ENCODE data around the gene CDC42BPB. TPM values are rescaled to one million over a fixed set of nuclear protein-coding genes. Genes with fewer than 3 reads are reported as not detected.

CDC42BPB gene
- total RNA-seq, 2 experiments from 2014 or later, result 0.81 to 1.1 TPM

GRCh38 chr14:102947321-102948103 is 109.8 kb downstream of the CDC42BPB start:
- Mint-ChIP-seq H3K4me3 (no peak overlapping the region), H3K27me3 (no peaks in the 10 kb centered on the region), H3K27ac (peak overlapping the region; percentile 89), H3K4me1 (peaks cover 30% of the 10 kb centered on the region), H3K36me3 (ENCODE audit: low read depth) (peaks cover 3% of the 10 kb centered on the region), H3K9me3 (no peaks in the 10 kb centered on the region)
- ChIA-PET POLR2A (no interaction called here), CTCF (interaction anchor here (1.0 kb wide), 1 partner anchor 25 kb away, joined by 3 read pairs; no protein-coding TSS in a partner anchor)
- no peak for DNase-seq

GRCh38 chr14:102945346-102946130 is 111.8 kb downstream of the CDC42BPB start:
- H3K27ac Mint-ChIP-seq, result no peak overlapping the region
- H3K9me3 Mint-ChIP-seq, result no peaks in the 10 kb centered on the region
- peaks cover 30% of the 10 kb centered on the region for H3K4me1 Mint-ChIP-seq
- CTCF ChIA-PET, result interaction anchor here (1.7 kb wide), 1 partner anchor 10 kb away, joined by 8 read pairs; no protein-coding TSS in a partner anchor
- H3K4me3 Mint-ChIP-seq, result no peak overlapping the region
- H3K36me3 Mint-ChIP-seq (ENCODE audit: low read depth), result peaks cover 3% of the 10 kb centered on the region
- POLR2A ChIA-PET, result interaction anchor here (0.6 kb wide), 1 partner anchor 68 kb away, joined by 3 read pairs; no protein-coding TSS in a partner anchor
- no peak for DNase-seq
- no peaks in the 10 kb centered on the region for H3K27me3 Mint-ChIP-seq

DNA sequence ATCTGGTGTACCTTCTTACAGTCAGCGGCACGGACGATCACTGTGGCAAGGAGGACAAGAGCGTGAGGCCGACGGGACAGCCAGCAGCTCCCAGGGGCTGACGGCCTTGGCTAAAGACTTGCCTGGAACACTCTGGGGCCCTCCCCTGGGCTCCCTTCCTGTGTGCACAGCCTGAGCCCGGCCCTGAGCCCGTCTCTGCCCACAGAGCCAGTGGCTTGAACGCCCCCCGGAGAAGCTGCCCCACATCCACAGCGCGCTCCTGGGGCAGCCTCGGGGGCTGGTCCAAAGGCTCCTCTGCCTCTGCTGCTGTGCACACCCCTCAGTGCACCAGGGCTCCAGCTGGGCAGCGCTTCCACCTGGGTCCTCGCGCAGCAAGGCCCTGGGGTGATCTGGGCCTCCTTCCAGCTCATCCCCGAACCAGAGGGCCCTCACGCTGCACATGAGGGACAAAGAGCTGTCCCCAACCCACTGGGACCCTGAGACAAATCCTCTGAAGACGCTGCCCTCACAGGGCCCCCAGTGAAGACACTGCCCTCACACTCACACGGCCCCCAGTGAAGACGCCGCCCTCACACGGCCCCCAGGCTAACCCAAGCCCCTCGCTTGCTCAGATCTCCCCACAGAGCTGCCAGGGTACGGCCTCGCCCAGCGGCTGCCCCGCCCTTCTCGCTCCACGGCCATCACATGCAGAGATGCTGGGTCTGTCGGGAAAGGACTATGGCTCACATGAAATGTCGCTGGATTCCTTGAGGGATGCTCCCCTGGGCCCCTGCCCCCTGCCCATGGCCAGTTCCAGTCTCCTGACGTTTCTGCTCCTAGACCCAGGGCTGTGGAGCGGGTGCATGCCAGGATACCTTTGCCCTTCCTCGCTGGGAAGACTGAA is 112.7 kb downstream of the CDC42BPB start:
- peaks cover 28% of the 10 kb centered on the region for H3K4me1 Mint-ChIP-seq
- CTCF ChIA-PET, result interaction anchor here (1.1 to 1.7 kb wide), 2 partner anchors 9 kb away, joined by 5 to 8 read pairs; no protein-coding TSS in a partner anchor

GRCh38 chr14:102943979-102944378 is 113.4 kb downstream of the CDC42BPB start:
- peaks cover 20% of the 10 kb centered on the region for H3K4me1 Mint-ChIP-seq
- no peaks in the 10 kb centered on the region for H3K27me3 Mint-ChIP-seq
- no peaks in the 10 kb centered on the region for H3K9me3 Mint-ChIP-seq
- ChIA-PET POLR2A (no interaction called here), CTCF (interaction anchor here (1.1 kb wide), 1 partner anchor 9 kb away, joined by 5 read pairs; no protein-coding TSS in a partner anchor)
- no peaks in the 10 kb centered on the region for H3K36me3 Mint-ChIP-seq (ENCODE audit: low read depth)
- H3K27ac Mint-ChIP-seq, result no peak overlapping the region
- no peak for DNase-seq
- no peak overlapping the region for H3K4me3 Mint-ChIP-seq

More for the DNA sequence above, 112.7 kb downstream of the CDC42BPB start:
- no peak overlapping the region for H3K27ac Mint-ChIP-seq
- no peaks in the 10 kb centered on the region for H3K9me3 Mint-ChIP-seq
- no peak overlapping the region for H3K4me3 Mint-ChIP-seq
- H3K27me3 Mint-ChIP-seq, result no peaks in the 10 kb centered on the region
- DNase-seq, result no peak
- peaks cover 3% of the 10 kb centered on the region for H3K36me3 Mint-ChIP-seq (ENCODE audit: low read depth)
- POLR2A ChIA-PET, result no interaction called here

- H3K9me3 Mint-ChIP-seq, result no peaks in the 10 kb centered on the region
- H3K4me3 Mint-ChIP-seq, result no peak overlapping the region
- H3K27me3 Mint-ChIP-seq, result no peaks in the 10 kb centered on the region
- ChIA-PET CTCF (interaction anchor here (1.1 to 1.2 kb wide), 2 partner anchors 8 to 11 kb away, joined by 3 to 5 read pairs; no protein-coding TSS in a partner anchor), POLR2A (no interaction called here)
- no peak overlapping the region for H3K27ac Mint-ChIP-seq
- peaks cover 16% of the 10 kb centered on the region for H3K4me1 Mint-ChIP-seq
- no peaks in the 10 kb centered on the region for H3K36me3 Mint-ChIP-seq (ENCODE audit: low read depth)
- no peak for DNase-seq
Observed at GRCh38 chr14:102943454-102943853, 113.9 kb downstream of the CDC42BPB start.

GRCh38 chr14:102942069-102942468 is 115.3 kb downstream of the CDC42BPB start:
- POLR2A ChIA-PET, result no interaction called here

GRCh38 chr14:102941419-102942011 is 115.8 kb downstream of the CDC42BPB start:
- Mint-ChIP-seq H3K36me3 (ENCODE audit: low read depth) (no peaks in the 10 kb centered on the region), H3K27ac (no peak overlapping the region), H3K4me1 (peaks cover 3% of the 10 kb centered on the region), H3K4me3 (no peak overlapping the region), H3K9me3 (no peaks in the 10 kb centered on the region), H3K27me3 (no peaks in the 10 kb centered on the region)
- ChIA-PET POLR2A (no interaction called here), CTCF (no interaction called here)
- DNase-seq, result no peak

More at GRCh38 chr14:102942069-102942468, 115.3 kb downstream of the CDC42BPB start:
- H3K27ac Mint-ChIP-seq, result no peak overlapping the region
- H3K36me3 Mint-ChIP-seq (ENCODE audit: low read depth), result no peaks in the 10 kb centered on the region
- CTCF ChIA-PET, result interaction anchor here (1.2 kb wide), 1 partner anchor 9 kb away, joined by 3 read pairs; no protein-coding TSS in a partner anchor
- peaks cover 8% of the 10 kb centered on the region for H3K4me1 Mint-ChIP-seq
- H3K4me3 Mint-ChIP-seq, result no peak overlapping the region
- H3K27me3 Mint-ChIP-seq, result no peaks in the 10 kb centered on the region
- no peak for DNase-seq
- no peaks in the 10 kb centered on the region for H3K9me3 Mint-ChIP-seq

GRCh38 chr14:102940729-102941362 is 116.5 kb downstream of the CDC42BPB start:
- CTCF ChIA-PET, result no interaction called here
- H3K4me3 Mint-ChIP-seq, result no peak overlapping the region
- H3K27me3 Mint-ChIP-seq, result no peaks in the 10 kb centered on the region
- POLR2A ChIA-PET, result no interaction called here
- H3K4me1 Mint-ChIP-seq, result no peaks in the 10 kb centered on the region
- no peaks in the 10 kb centered on the region for H3K36me3 Mint-ChIP-seq (ENCODE audit: low read depth)
- no peaks in the 10 kb centered on the region for H3K9me3 Mint-ChIP-seq
- DNase-seq, result no peak
- no peak overlapping the region for H3K27ac Mint-ChIP-seq

DNA sequence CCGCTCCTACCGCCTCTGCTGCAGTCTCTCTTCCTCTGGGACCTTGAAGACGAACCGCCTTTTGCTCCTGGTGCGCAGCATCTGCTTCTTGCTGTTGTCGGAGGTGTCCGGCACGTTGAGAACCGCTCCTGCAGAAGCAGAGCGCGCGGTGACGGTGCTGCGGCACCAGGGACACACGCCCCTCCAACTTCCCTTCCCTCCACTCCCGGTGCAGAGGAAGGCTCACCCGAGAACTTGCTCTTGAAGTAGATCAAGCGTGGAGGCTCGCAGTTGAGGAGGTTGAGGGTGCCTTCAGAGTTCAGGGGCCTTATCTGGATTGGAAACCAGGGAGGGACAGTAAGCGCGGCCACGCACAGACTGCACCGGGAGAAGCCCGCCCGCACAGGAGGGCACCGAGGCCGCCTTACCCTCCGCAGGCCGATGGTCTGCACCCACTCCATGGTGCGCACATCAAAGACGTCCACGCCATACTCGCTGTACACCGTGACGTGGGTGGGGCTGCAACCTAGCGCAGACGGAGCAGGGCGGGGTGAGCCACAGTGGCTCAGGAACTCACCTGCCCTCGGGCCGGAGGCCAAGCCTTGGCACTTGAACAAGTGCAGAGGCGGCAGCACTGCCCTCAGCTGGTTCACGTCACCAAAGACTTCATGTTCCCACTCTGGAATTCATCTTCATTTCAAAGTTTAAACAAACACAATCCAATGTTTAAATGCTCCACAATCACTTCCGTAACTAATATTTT is 117.4 kb downstream of the CDC42BPB start:
- Mint-ChIP-seq H3K36me3 (ENCODE audit: low read depth) (no peaks in the 10 kb centered on the region), H3K4me1 (no peaks in the 10 kb centered on the region), H3K27me3 (no peaks in the 10 kb centered on the region), H3K9me3 (no peaks in the 10 kb centered on the region), H3K4me3 (no peak overlapping the region), H3K27ac (no peak overlapping the region)
- DNase-seq, result no peak
- ChIA-PET POLR2A (no interaction called here), CTCF (no interaction called here)

DNA sequence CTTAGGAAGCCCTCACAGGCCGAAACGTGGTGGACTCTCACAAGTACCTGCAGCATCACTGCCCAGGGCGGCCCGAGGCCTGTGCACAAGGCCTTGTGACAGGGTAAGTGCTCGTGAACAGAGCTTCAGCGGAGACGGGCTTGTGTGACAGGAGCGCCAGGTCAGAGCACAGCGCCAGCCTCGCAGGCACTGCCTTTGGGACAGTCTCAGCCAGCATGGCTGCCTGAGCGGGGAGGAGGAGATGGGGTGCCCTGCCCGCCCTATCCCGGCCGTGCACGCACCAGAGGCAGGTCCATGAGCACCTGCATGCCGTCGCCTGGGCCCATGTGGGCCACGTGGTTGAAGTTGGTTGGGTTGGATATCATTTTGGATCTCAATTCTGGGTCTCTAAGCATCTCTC is 118.0 kb downstream of the CDC42BPB start:
- no peak overlapping the region for H3K27ac Mint-ChIP-seq
- H3K4me1 Mint-ChIP-seq, result no peaks in the 10 kb centered on the region
- no peak for DNase-seq
- no peaks in the 10 kb centered on the region for H3K9me3 Mint-ChIP-seq
- ChIA-PET CTCF (no interaction called here), POLR2A (no interaction called here)
- no peak overlapping the region for H3K4me3 Mint-ChIP-seq
- no peaks in the 10 kb centered on the region for H3K36me3 Mint-ChIP-seq (ENCODE audit: low read depth)
- H3K27me3 Mint-ChIP-seq, result no peaks in the 10 kb centered on the region

DNA sequence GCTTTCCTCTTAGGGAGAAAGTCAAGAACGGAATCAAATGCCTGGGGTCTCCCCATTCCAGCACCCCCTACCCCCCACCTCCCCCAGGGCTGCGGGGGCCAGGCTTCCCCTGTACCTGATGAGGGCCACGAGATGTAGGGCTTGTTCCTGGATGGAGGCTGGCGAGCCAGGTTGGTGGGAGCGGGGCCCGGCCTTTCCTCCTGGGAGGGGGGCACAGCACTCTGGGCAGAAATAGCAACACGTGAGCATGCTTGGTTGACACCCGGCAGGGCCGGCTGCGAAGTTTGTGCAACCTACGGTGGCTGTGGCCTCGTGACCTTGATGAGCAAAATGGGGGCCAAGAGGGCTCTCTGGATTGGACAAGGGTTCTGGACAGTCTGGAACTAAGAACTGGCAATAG is 119.2 kb downstream of the CDC42BPB start:
- CTCF ChIA-PET, result no interaction called here

More for the DNA sequence above, 119.2 kb downstream of the CDC42BPB start:
- DNase-seq, result no peak
- no peaks in the 10 kb centered on the region for H3K9me3 Mint-ChIP-seq
- H3K27me3 Mint-ChIP-seq, result no peaks in the 10 kb centered on the region
- H3K4me3 Mint-ChIP-seq, result no peak overlapping the region
- H3K27ac Mint-ChIP-seq, result no peak overlapping the region
- POLR2A ChIA-PET, result no interaction called here
- H3K4me1 Mint-ChIP-seq, result no peaks in the 10 kb centered on the region
- no peaks in the 10 kb centered on the region for H3K36me3 Mint-ChIP-seq (ENCODE audit: low read depth)
